ENCODE measurements around the gene DNAJC7.

- no peak for TF ChIP-seq CTCF (IDR thresholded peaks at IDR 0.05 in 2 of 3, conservative IDR thresholded peaks at IDR 0.05 in 1 of 3; ENCODE audit: insufficient read depth in 2 of 3, low read depth in 1 of 3, low read length in 3 of 3)
- no peak for TF ChIP-seq CUX1 (CRISPR knock-in tag; IDR thresholded peaks at IDR 0.05)
- no peak for TF ChIP-seq ZNF707 (CRISPR knock-in tag; conservative IDR thresholded peaks at IDR 0.05)
- TF ChIP-seq ZBTB1 (CRISPR knock-in tag; IDR thresholded peaks at IDR 0.05; ENCODE audit: borderline replicate concordance, low read depth): no peak
- TF ChIP-seq ARID3B (CRISPR knock-in tag; IDR thresholded peaks at IDR 0.05; ENCODE audit: borderline replicate concordance): no peak
- no peak for TF ChIP-seq CBFB (CRISPR knock-in tag; IDR thresholded peaks at IDR 0.05)
Measured at GRCh38 chr17:41972571-41973407, 44.5 kb downstream of the DNAJC7 start.
